Colonic mucosa (tissue), 4 donors: Measurements from ENCODE around the gene MYCN. TPM values are rescaled to one million over a fixed set of nuclear protein-coding genes. Genes with fewer than 3 reads are reported as not detected.

Source experiments
- DNase-seq: peaks from one replicate; pipeline ENCODE4 v3.0.0-alpha.2; 2020
- H3K27ac ChIP-seq: fragments of 200-600 bp; one replicate; pipeline ENCODE4 v1.8.0; 2021
- H3K27me3 ChIP-seq: fragments of 200-600 bp; one replicate; pipeline ENCODE4 v1.8.0; 2021
- H3K36me3 ChIP-seq: fragments of 200-600 bp; one replicate; pipeline ENCODE4 v1.8.0; 2021
- H3K4me1 ChIP-seq: fragments of 200-600 bp; one replicate; pipeline ENCODE4 v1.8.0; 2021; ENCODE audit warnings: mild to moderate bottlenecking
- H3K4me3 ChIP-seq: fragments of 200-600 bp; one replicate; pipeline ENCODE4 v1.8.0; 2021
- H3K9ac ChIP-seq, 2 donors: one replicate each; pipeline ENCODE4 v1.7.0; 2013; ENCODE audit warnings: control low read depth in 2 of 2, low read depth in 2 of 2, low read length in 2 of 2
- H3K9me3 ChIP-seq: fragments of 200-600 bp; one replicate; pipeline ENCODE4 v1.8.0; 2021
- CTCF ChIP-seq: fragments of 200-600 bp; IDR thresholded peaks from one replicate; pipeline ENCODE4 v1.8.0; 2022; ENCODE audit warnings: antibody characterized with exemption, mild to moderate bottlenecking
- intact Hi-C: fragments of 100-400 bp; cut with DNase I; formaldehyde crosslinking; loops from one replicate; pipeline ENCODE4 v1.14.1; 2022
- total RNA-seq, 2 donors: library from RNA; stranded (reverse); fragmentation: NEBNext Ultra II Directional in 1 of 2; extraction: Animal tissue kit (Norgen Biotek cat#: 25700) in 1 of 2; gene quantifications; one replicate each; pipeline ENCODE4 v1.2.1, GENCODE V29; 2021
- donor health status: healthy.
- donor health status: DM: no; HTN: no; CAD: no.
- donor health status: DM: no; HTN: no; CAD: no.

The MYCN gene
- total RNA-seq, 2 donors from 2014 or later, result 1.5 to 1.7 TPM

DNA sequence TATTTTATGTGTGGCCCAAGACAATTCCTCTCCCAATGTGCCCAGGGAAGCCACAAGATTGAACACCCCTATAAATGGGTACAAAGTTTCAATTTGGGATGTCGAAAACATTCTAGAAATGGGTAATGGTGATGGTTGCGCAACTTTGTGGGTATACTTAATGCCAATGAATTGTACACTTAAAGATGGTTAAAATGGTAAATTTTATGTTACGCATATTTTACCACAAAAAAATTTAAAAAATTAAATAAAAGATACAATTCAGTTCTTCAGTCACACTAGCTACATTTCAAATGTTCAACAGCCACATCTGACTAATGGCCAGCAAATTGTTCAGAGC is 34.9 kb downstream of the MYCN start:
- Histone ChIP-seq H3K27ac (no peak overlapping the region), H3K9ac (no peak overlapping the region), H3K36me3 (no peaks in the 10 kb centered on the region), H3K4me1 (no peaks in the 10 kb centered on the region), H3K4me3 (no peak overlapping the region), H3K9me3 (no peaks in the 10 kb centered on the region), H3K27me3 (no peaks in the 10 kb centered on the region)
- no peak for TF ChIP-seq CTCF
- intact Hi-C loops, result no loop called here
- no peak for DNase-seq

DNA sequence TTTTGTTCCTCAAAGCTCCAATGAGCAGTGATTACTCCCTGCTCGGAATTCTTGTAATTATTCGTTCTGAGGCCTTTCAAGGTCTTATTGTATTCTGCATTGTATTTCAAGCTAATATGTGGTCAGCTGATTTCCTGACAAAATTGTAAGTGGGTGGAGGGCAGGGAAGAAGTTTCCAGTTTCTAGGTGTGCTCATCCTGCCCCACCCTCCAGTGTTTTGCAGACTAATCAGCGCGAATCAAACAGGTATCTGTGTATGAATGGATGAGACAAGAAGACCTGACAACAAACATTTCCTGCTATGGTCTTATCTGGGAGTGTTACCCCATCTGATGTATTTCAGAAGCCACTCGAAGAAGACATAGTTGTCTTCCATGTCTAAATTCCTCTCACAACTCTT is 35.3 kb downstream of the MYCN start:
- intact Hi-C loops, result no loop called here
- DNase-seq, result no peak
- no peaks in the 10 kb centered on the region for H3K4me1 ChIP-seq
- H3K36me3 ChIP-seq, result no peaks in the 10 kb centered on the region
- no peak for TF ChIP-seq CTCF
- no peak overlapping the region for H3K9ac ChIP-seq
- H3K27ac ChIP-seq, result no peak overlapping the region
- H3K27me3 ChIP-seq, result no peaks in the 10 kb centered on the region
- no peak overlapping the region for H3K4me3 ChIP-seq
- no peaks in the 10 kb centered on the region for H3K9me3 ChIP-seq

DNA sequence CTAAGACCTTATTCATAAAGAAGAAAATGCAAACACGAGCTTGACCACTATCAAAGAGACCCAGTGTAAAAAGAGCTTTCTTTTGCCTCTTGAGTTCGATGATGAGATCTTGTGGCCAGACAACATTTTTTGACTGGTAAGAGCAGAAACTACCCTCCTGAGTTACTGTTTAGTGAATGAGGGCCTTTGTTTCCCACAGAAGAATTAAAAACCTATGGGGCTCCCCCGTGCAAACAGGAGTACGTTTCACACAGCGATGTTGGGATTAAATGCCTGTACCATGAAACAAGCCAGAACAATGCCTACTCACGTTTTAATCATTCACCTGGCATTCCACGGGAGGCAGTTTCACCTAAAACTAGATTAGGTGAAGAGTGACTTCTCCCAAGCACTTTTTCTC is 36.0 kb downstream of the MYCN start:
- no peak overlapping the region for H3K27ac ChIP-seq
- intact Hi-C loops, result no loop called here
- no peaks in the 10 kb centered on the region for H3K4me1 ChIP-seq
- H3K4me3 ChIP-seq, result no peak overlapping the region
- H3K36me3 ChIP-seq, result no peaks in the 10 kb centered on the region
- no peaks in the 10 kb centered on the region for H3K27me3 ChIP-seq
- no peaks in the 10 kb centered on the region for H3K9me3 ChIP-seq
- TF ChIP-seq CTCF, result no peak
- no peak overlapping the region for H3K9ac ChIP-seq
- no peak for DNase-seq

DNA sequence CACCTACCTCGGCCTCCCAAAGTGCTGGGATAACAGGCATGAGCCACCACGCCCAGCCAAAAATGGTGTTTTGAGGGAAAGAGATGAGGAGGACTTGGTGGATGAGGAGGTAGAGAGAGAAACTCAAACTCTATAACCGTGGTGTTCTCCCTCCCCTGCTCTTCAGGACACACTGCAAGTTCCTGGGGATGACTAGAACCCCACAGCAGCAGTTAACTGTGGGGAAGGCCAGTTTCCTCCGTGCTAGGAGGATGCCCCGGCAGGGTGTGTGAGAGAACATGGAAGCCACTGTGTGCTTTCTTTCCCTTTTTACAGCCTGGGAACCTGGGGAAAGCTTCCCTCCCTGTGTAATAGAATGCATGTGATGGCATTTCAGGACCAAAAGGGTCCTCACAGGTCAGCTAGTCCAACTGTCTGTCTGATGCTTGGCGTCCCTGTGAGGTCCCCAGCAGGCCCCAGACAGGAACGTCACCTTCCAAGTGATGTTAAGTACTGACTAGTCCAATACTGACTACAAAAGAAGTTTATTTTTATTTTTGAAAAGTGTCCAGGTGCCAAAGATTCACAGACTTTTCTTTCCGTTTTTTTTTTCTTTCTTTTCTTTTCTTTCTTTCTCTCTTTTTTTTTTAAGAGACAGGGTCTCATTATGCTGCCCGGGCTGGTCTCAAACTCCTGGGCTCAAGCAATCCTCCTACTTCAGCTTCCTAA is 38.9 kb downstream of the MYCN start:
- no peak for TF ChIP-seq CTCF
- Histone ChIP-seq H3K36me3 (no peaks in the 10 kb centered on the region), H3K4me3 (no peak overlapping the region), H3K9me3 (no peaks in the 10 kb centered on the region), H3K27me3 (no peaks in the 10 kb centered on the region), H3K27ac (no peak overlapping the region), H3K4me1 (no peaks in the 10 kb centered on the region), H3K9ac (no peak overlapping the region)
- DNase-seq, result no peak
- intact Hi-C loops, result no loop called here

- Histone ChIP-seq H3K9ac (no peak overlapping the region), H3K27me3 (no peaks in the 10 kb centered on the region), H3K27ac (no peak overlapping the region), H3K9me3 (no peaks in the 10 kb centered on the region), H3K4me1 (no peaks in the 10 kb centered on the region), H3K36me3 (no peaks in the 10 kb centered on the region), H3K4me3 (no peak overlapping the region)
- intact Hi-C loops, result no loop called here
- TF ChIP-seq CTCF, result no peak
- DNase-seq, result no peak
Observed at GRCh38 chr2:15979759-15980604, 39.6 kb downstream of the MYCN start.
